ENCODE results near the gene ACYP1. TPM values are rescaled to one million over a fixed set of nuclear protein-coding genes. Genes with fewer than 3 reads are reported as not detected.
A peak's percentile ranks its signal among the peaks of the same experiment; 100 is the strongest.

ACYP1 gene
- total RNA-seq, 1 experiment from 2014 or later = 10.8 TPM

GRCh38 chr14:75050852-75051555 is 12.8 kb downstream of the ACYP1 start, which contains the start of gene MLH3:
TSS of gene MLH3 (minus strand) at chr14:75051467. CDS start at chr14:75049655, 1,812 bp downstream.
- Histone ChIP-seq H3K36me3 (peaks cover 17% of the 10 kb centered on the region), H3K9me3 (no peaks in the 10 kb centered on the region), H3K4me3 (peak within 1 kb of the TSS; percentile 59), H3K27me3 (no peaks in the 10 kb centered on the region)
- peak; percentile 75 for DNase-seq

- Histone ChIP-seq H3K36me3 (peaks cover 12% of the 10 kb centered on the region), H3K4me3 (no peak overlapping the region; the same call in 1 of the 2 replicates), H3K9me3 (no peaks in the 10 kb centered on the region), H3K27me3 (no peaks in the 10 kb centered on the region)
- no peak for DNase-seq
Measured at GRCh38 chr14:75049731-75050201, 14.1 kb downstream of the ACYP1 start.

- Histone ChIP-seq H3K4me3 (no peak overlapping the region), H3K36me3 (peaks cover 12% of the 10 kb centered on the region), H3K9me3 (no peaks in the 10 kb centered on the region), H3K27me3 (no peaks in the 10 kb centered on the region)
- no peak for DNase-seq
Measured at GRCh38 chr14:75049136-75049535, 14.7 kb downstream of the ACYP1 start.

GRCh38 chr14:75048101-75048500 is 15.7 kb downstream of the ACYP1 start:
- Histone ChIP-seq H3K27me3 (no peaks in the 10 kb centered on the region), H3K36me3 (peaks cover 17% of the 10 kb centered on the region), H3K4me3 (no peak overlapping the region), H3K9me3 (no peaks in the 10 kb centered on the region)
- DNase-seq = no peak

GRCh38 chr14:75047506-75047905 is 16.3 kb downstream of the ACYP1 start:
- H3K4me3 ChIP-seq = no peak overlapping the region
- DNase-seq = no peak

GRCh38 chr14:75046899-75047298 is 16.9 kb downstream of the ACYP1 start:
- peaks cover 21% of the 10 kb centered on the region for H3K36me3 ChIP-seq
- no peaks in the 10 kb centered on the region for H3K27me3 ChIP-seq
- H3K4me3 ChIP-seq = no peak overlapping the region
- no peak for DNase-seq
- H3K9me3 ChIP-seq = no peaks in the 10 kb centered on the region

More at GRCh38 chr14:75047506-75047905, 16.3 kb downstream of the ACYP1 start:
- no peaks in the 10 kb centered on the region for H3K9me3 ChIP-seq
- no peaks in the 10 kb centered on the region for H3K27me3 ChIP-seq
- H3K36me3 ChIP-seq = peaks cover 18% of the 10 kb centered on the region

- no peak for DNase-seq
- peaks cover 24% of the 10 kb centered on the region for H3K36me3 ChIP-seq
- H3K9me3 ChIP-seq = no peaks in the 10 kb centered on the region
- H3K27me3 ChIP-seq = no peaks in the 10 kb centered on the region
- no peak overlapping the region for H3K4me3 ChIP-seq
Measured at GRCh38 chr14:75046275-75046674, 17.5 kb downstream of the ACYP1 start.

GRCh38 chr14:75044752-75045151 is 19.1 kb downstream of the ACYP1 start:
- no peak overlapping the region for H3K4me3 ChIP-seq
- no peaks in the 10 kb centered on the region for H3K27me3 ChIP-seq
- H3K36me3 ChIP-seq = peaks cover 28% of the 10 kb centered on the region
- DNase-seq = no peak
- no peaks in the 10 kb centered on the region for H3K9me3 ChIP-seq

GRCh38 chr14:75044322-75044721 is 19.5 kb downstream of the ACYP1 start:
- H3K4me3 ChIP-seq = no peak overlapping the region
- no peaks in the 10 kb centered on the region for H3K27me3 ChIP-seq
- no peaks in the 10 kb centered on the region for H3K9me3 ChIP-seq
- H3K36me3 ChIP-seq = peaks cover 25% of the 10 kb centered on the region
- no peak for DNase-seq

- Histone ChIP-seq H3K9me3 (no peaks in the 10 kb centered on the region), H3K36me3 (peaks cover 20% of the 10 kb centered on the region), H3K27me3 (no peaks in the 10 kb centered on the region), H3K4me3 (no peak overlapping the region)
- DNase-seq = no peak
Measured at GRCh38 chr14:75042035-75042434, 21.8 kb downstream of the ACYP1 start.

- no peak overlapping the region for H3K4me3 ChIP-seq
- peaks cover 20% of the 10 kb centered on the region for H3K36me3 ChIP-seq
- DNase-seq = no peak
- H3K9me3 ChIP-seq = no peaks in the 10 kb centered on the region
- no peaks in the 10 kb centered on the region for H3K27me3 ChIP-seq
Measured at GRCh38 chr14:75041613-75042012, 22.2 kb downstream of the ACYP1 start.

- peaks cover 20% of the 10 kb centered on the region for H3K36me3 ChIP-seq
- H3K4me3 ChIP-seq = no peak overlapping the region
- H3K27me3 ChIP-seq = no peaks in the 10 kb centered on the region
- no peak for DNase-seq
- H3K9me3 ChIP-seq = no peaks in the 10 kb centered on the region
Measured at GRCh38 chr14:75040959-75041358, 22.9 kb downstream of the ACYP1 start.

GRCh38 chr14:75040507-75040906 is 23.3 kb downstream of the ACYP1 start:
- H3K4me3 ChIP-seq = no peak overlapping the region
- no peaks in the 10 kb centered on the region for H3K27me3 ChIP-seq
- peaks cover 20% of the 10 kb centered on the region for H3K36me3 ChIP-seq
- H3K9me3 ChIP-seq = no peaks in the 10 kb centered on the region
- DNase-seq = no peak

GRCh38 chr14:75032939-75033338 is 30.9 kb downstream of the ACYP1 start:
- Histone ChIP-seq H3K4me3 (no peak overlapping the region), H3K9me3 (no peaks in the 10 kb centered on the region), H3K27me3 (no peaks in the 10 kb centered on the region), H3K36me3 (peaks cover 5% of the 10 kb centered on the region)
- DNase-seq = no peak

GRCh38 chr14:75030147-75030546 is 33.7 kb downstream of the ACYP1 start:
- Histone ChIP-seq H3K27me3 (no peaks in the 10 kb centered on the region), H3K4me3 (no peak overlapping the region), H3K36me3 (peaks cover 5% of the 10 kb centered on the region), H3K9me3 (no peaks in the 10 kb centered on the region)
- DNase-seq = no peak

- Histone ChIP-seq H3K9me3 (no peaks in the 10 kb centered on the region), H3K36me3 (peaks cover 9% of the 10 kb centered on the region), H3K4me3 (no peak overlapping the region), H3K27me3 (no peaks in the 10 kb centered on the region)
- DNase-seq = no peak
Measured at GRCh38 chr14:75025876-75026275, 37.9 kb downstream of the ACYP1 start.

- no peak for DNase-seq
- H3K4me3 ChIP-seq = no peak overlapping the region
- H3K9me3 ChIP-seq = no peaks in the 10 kb centered on the region
- no peaks in the 10 kb centered on the region for H3K27me3 ChIP-seq
- peaks cover 7% of the 10 kb centered on the region for H3K36me3 ChIP-seq
Measured at GRCh38 chr14:75025082-75025481, 38.7 kb downstream of the ACYP1 start.

GRCh38 chr14:75023108-75023507 is 40.7 kb downstream of the ACYP1 start:
- no peaks in the 10 kb centered on the region for H3K9me3 ChIP-seq
- H3K4me3 ChIP-seq = no peak overlapping the region

More at GRCh38 chr14:75023108-75023507, 40.7 kb downstream of the ACYP1 start:
- Histone ChIP-seq H3K27me3 (no peaks in the 10 kb centered on the region), H3K36me3 (peaks cover 15% of the 10 kb centered on the region)
- DNase-seq = no peak

Data from MG63 (cell line).